Urinary bladder (tissue), 4 donors: ENCODE measurements around the gene PRDM15. TPM values are rescaled to one million over a fixed set of nuclear protein-coding genes. Genes with fewer than 3 reads are reported as not detected.
A peak's percentile ranks its signal among the peaks of the same experiment; 100 is the strongest.

Experiments used
- DNase-seq: peaks from one replicate; pipeline ENCODE4 v3.0.0-alpha.2; 2015; ENCODE audit errors: extremely low spot score
- H3K27ac ChIP-seq: one replicate; pipeline ENCODE4 v1.5.1; 2013; ENCODE audit warnings: low read depth, mild to moderate bottlenecking, moderate library complexity
- H3K36me3 ChIP-seq: one replicate; pipeline ENCODE4 v1.6.1; 2013; ENCODE audit warnings: mild to moderate bottlenecking, moderate library complexity; ENCODE audit not compliant: insufficient read depth
- H3K4me1 ChIP-seq: one replicate; pipeline ENCODE4 v1.6.1; 2013; ENCODE audit warnings: mild to moderate bottlenecking, moderate library complexity; ENCODE audit not compliant: insufficient read depth
- H3K4me3 ChIP-seq: one replicate; pipeline ENCODE4 v1.5.1; 2013; ENCODE audit warnings: low read depth, low read length
- WGBS: extraction: QIAGEN DNeasy Blood & Tissue Kit; methylation state at CpG from one replicate; pipeline ENCODE4 v1.1.7; 2013; 5-methylcytosine and 5-hydroxymethylcytosine counted together
- polyA plus RNA-seq: library from polyadenylated mRNA; stranded (reverse); fragments of 200-250 nt; gene quantifications from one replicate; pipeline ENCODE4 v1.2.3, GENCODE V29; 2013
- small RNA-seq: library from RNA; depleted of rRNA; stranded (forward); fragments of <200 nt; gene quantifications from one replicate; pipeline ENCODE3, GENCODE V24; 2014
- total RNA-seq: library from RNA; depleted of rRNA; stranded (reverse); fragments of >200 nt; gene quantifications from one replicate; pipeline ENCODE4 v1.2.3, GENCODE V29; 2014
- donor health status: healthy with polysubstance abuse.
- donor health status: healthy.

PRDM15 gene
- total and polyA plus RNA-seq, 2 donors: 3.2 to 4.5 TPM

DNA sequence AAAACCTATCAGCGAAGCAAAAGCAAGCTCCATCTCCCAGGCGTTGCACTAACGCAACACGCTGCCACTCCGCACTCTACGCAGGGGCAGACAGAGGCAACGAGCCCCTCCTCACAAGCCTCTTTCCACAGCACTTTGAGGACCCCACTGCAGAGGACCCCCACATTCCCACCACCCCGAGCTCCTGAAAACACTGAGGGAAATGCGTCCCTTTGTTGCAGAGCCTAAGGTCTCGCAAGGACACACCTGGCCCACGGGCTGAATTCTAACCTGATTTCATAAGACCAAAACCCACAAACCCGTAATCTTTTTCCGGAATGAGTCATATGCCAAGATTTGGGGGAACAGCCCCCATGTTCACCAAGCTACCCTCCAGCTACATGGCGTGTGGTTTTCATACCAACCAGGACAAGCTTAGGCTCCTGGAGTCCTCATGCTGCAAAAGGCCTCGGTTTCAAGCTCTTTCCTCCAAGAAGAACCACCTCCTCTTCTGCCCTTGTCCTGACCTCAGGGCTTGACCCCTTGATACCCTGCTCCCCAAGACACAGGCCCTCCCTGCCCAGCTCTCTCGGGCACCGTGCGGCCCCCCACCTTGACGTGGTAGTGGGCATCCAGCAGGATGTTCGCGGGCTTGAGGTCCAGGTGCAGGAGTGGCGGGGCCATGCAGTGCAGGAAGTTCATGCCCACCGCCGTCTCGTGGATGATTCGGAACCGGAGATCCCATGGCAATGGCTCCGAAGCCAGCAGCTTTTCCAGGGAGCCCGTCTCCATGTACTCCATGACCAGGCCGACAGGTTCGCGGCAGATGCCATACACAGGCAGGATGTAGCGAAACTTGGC, 123.0 kb downstream of the PRDM15 start:
- no peak for DNase-seq
- Histone ChIP-seq H3K36me3 (no peaks in the 10 kb centered on the region), H3K4me1 (no peaks in the 10 kb centered on the region), H3K27ac (no peak overlapping the region), H3K4me3 (no peak overlapping the region)
- 95% methylated on average over 33 of the region's 33 CpGs for WGBS

DNA sequence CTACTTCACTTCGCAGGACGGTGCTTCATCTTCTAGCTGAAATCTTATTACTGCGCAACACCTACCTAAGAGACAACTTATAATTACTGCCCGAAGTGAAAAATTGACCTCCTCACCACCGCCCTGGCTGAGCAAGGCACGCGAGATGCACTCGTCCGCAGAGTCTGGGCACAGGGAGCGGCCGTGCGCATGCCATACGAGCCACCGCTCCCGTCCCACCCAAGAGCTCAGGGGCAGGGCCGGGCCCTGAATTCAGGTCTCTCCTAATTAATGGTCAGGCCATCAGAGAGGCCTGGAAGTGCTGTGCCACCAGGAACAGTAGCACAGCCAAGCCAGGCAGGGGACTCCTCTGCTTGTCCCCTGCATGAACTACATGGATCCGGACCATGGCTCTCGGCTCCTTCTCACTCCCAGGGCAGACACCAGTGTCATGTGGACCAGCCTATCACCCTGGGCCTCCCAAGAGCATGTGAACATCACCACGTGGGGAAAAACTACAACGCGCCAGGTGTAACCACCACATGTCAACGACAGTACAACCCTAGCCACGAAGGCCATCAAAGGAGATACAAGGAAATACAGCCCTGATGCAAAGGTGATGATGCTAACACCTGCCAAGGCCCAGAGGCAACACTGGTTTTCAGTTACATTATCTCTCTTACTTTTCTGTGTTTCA, 123.7 kb downstream of the PRDM15 start:
- H3K4me1 ChIP-seq: no peaks in the 10 kb centered on the region
- DNase-seq: no peak
- no peak overlapping the region for H3K27ac ChIP-seq
- 90% methylated on average over 23 of the region's 23 CpGs for WGBS
- H3K36me3 ChIP-seq: no peaks in the 10 kb centered on the region
- no peak overlapping the region for H3K4me3 ChIP-seq

DNA sequence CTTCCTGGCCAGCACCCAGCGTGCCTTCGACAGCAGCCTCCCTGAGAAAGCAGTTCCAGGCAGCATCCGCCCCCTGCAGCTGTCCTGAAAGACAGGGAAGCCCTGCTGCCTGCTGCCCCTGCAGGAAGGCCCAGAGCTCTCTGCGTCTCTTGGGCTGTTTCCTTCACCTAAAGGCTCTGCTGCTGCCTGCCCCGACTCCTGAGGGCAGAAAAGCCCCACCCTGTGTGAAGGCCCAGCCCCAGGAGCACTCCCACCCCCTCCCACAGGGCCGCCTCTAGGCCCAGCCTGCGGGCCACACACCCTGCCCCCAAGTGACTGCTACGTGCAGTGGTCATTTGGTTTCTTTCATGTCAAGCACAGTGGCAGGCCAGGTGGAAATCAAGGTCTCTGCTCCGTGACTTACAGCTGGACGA, 124.7 kb downstream of the PRDM15 start:
- no peaks in the 10 kb centered on the region for H3K36me3 ChIP-seq
- H3K4me1 ChIP-seq: no peaks in the 10 kb centered on the region
- no peak for DNase-seq
- WGBS: 55% methylated on average over 10 of the region's 10 CpGs
- no peak overlapping the region for H3K4me3 ChIP-seq
- H3K27ac ChIP-seq: no peak overlapping the region

DNA sequence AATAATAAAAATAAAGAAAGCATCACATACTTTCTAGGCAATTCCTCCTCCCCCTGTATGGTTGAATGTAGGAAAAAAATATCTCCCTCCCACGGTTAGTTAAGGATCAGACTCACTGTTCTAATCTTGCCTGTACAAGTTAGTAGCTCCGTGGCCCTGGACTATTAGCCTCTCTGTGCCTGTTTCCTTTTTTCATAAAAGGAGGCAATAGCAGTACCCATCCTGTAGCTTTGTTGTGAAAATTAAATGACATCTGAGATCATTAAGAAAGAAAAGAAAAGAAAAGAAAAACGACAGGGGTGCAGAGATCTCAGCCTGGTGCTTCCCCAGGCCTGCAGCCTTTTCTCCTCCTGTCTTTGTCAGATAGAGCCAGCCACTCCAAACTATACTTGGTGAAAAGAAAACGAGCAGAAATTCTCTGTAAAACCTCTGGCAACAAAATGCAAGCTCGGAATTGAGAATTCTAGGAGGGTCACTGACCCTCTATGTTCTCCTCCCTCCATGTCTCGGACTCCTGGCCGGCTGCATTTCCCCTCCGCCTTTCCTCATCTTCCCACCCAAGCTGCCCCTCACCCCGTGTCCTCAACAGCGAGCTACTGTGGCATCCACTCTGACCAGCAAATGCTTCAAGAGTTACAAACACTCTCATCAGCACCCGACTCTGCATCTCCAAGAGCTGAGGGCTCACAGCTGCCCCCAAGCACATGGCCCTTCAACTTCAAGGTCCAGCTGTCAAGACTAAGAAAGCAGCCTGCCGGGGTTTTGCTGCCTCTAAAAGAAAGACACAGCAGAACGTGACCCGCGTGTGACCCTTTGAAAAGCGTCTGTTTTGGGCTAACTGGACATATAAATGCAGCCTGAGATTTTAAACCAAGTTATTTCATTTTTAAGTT, 125.9 kb downstream of the PRDM15 start:
- Histone ChIP-seq H3K27ac (no peak overlapping the region), H3K4me3 (no peak overlapping the region), H3K4me1 (no peaks in the 10 kb centered on the region), H3K36me3 (no peaks in the 10 kb centered on the region)
- WGBS: 69% methylated on average over 16 of the region's 16 CpGs
- no peak for DNase-seq

DNA sequence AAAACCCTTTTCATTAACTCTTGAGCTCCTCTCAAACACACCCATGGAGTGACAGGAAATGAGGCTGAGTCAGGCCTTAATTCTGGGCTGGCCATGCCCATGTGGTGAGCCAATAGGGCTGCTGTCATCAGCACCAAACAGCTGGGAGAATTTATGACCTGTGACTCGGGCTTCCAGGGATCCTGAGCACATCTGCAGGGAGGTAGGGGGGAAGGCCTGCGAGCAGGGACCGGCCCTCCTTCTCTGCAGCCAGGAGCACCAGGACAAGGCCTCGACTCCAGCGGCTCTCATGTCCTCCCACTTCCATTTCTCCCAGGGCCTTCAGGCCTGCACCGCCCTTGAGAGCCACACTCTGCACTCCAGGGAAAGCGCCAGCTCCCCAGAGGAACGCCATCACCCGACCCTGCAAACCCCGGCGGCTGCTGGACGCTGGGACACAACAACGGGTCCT, 126.9 kb downstream of the PRDM15 start:
- DNase-seq: no peak
- Histone ChIP-seq H3K27ac (no peak overlapping the region), H3K4me1 (no peaks in the 10 kb centered on the region), H3K36me3 (no peaks in the 10 kb centered on the region), H3K4me3 (no peak overlapping the region)
- 62% methylated on average over 13 of the region's 13 CpGs for WGBS

DNA sequence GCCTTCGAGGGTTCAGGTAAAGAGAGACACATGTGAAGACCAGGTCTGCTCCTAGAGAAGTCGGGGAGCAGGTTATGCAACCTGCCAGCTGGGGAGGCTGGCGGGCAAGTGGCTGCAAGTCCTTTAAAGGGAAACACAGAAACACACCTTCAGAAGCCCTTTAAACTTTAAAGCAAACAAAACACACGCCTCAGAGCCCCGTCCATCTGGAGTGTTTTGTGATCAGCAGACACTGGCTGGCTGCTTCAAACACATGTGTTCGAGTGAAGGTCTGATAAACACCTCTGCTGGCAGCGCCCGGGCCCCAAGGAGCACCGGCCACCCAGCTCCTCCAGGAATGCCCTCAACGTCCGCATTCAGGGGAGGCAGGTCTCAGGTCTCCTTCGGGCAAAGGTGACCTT, 127.5 kb downstream of the PRDM15 start:
- Histone ChIP-seq H3K4me3 (no peak overlapping the region), H3K4me1 (no peaks in the 10 kb centered on the region), H3K27ac (peak overlapping the region; percentile 3), H3K36me3 (no peaks in the 10 kb centered on the region)
- 41% methylated on average over 12 of the region's 12 CpGs for WGBS
- peak; percentile 86 for DNase-seq

DNA sequence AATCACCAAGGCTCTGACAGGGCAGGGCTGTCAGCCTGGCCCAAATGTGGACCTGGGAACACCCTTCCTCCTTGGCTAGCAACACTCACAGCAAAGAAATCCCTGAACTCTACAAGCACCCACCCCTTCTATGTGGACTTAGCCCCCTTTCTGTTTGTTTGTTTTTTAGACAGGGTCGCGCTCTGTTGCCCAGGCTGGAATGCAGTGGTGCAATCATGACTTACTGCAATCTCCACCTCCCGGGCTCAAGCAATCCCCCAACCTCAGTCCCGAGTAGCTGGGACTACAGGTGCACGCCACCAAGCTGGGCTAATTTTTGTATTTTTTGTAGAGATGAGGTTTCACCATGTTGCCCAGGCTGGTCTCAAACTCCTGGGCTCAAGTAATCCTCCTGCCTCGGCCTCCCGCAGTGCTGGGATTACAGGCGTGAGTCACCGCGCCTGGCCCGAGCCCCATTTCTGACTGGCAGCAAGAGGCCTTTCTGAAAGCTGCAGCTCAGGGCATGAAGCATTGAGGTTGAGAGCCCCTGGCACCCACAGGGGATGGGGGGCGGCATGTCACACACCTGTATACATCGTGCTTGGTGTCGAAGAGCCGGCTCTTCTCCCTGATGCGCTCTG, 128.5 kb downstream of the PRDM15 start:
- Histone ChIP-seq H3K27ac (no peak overlapping the region), H3K36me3 (no peaks in the 10 kb centered on the region), H3K4me3 (no peak overlapping the region), H3K4me1 (no peaks in the 10 kb centered on the region)
- WGBS: 80% methylated on average over 16 of the region's 16 CpGs
- no peak for DNase-seq

DNA sequence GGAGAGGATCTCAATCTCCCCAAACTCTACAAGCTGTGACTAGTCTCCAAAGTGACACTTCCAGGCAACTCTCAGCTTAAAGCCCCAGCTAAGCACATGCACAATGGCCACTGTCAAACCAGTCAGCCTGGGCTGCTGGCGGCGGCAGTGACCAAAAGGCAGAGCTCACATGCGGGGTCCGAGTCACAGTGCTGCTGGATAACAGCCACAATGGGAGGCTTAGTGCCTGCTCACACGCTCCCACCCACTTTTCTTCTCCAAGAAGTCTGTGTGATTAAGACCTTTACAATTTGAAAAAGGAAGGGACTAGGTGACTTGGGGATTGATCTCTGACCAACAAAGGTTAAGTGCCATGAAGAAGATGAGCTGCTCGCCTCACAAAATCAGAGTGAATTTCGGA, 129.1 kb downstream of the PRDM15 start:
- no peak for DNase-seq
- H3K4me1 ChIP-seq: no peaks in the 10 kb centered on the region

DNA sequence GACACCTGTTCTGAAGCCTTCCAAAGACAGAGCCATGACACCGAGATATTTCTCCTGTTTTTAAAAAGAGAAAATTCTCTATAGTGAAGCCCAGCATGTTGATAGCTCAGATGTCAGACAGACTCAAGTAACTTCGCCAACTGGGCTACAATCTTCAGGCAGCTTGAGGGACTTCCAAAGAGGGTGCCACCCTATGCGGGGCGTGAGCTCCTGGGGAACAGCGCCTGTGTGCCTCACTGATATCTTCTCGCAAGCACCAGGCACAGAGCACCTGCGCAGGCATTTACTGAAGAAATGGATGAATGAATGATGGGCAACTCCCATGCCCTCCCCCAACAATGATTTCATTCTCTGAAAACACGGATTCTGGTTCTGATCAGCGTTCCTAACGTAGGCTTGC, 129.9 kb downstream of the PRDM15 start:
- DNase-seq: no peak
- no peaks in the 10 kb centered on the region for H3K36me3 ChIP-seq

More for the DNA sequence above, 129.1 kb downstream of the PRDM15 start:
- WGBS: 58% methylated on average over 7 of the region's 7 CpGs
- Histone ChIP-seq H3K27ac (no peak overlapping the region), H3K36me3 (no peaks in the 10 kb centered on the region), H3K4me3 (no peak overlapping the region)

More for the DNA sequence above, 129.9 kb downstream of the PRDM15 start:
- 92% methylated on average over 10 of the region's 10 CpGs for WGBS
- Histone ChIP-seq H3K4me3 (no peak overlapping the region), H3K27ac (no peak overlapping the region), H3K4me1 (no peaks in the 10 kb centered on the region)

Small RNA genes within 50 kb of the gene (small RNA-seq; reads per million reads assigned to genes)
- not detected for gene RF00334

Other genes starting within 250 kb of the PRDM15 start
- gene RIPK4, start 112.3 kb downstream of the PRDM15 start, total RNA-seq: 8.8 TPM
- 2.7 TPM for gene RIPK4, start 112.3 kb downstream of the PRDM15 start, polyA plus RNA-seq
- 24.3 TPM for gene C2CD2, start 74.7 kb upstream of the PRDM15 start, total RNA-seq
- gene C2CD2, start 74.7 kb upstream of the PRDM15 start, polyA plus RNA-seq: 13.0 TPM
- gene ZBTB21, start 131.0 kb upstream of the PRDM15 start, total RNA-seq: 12.6 TPM
- 5.2 TPM for gene ZBTB21, start 131.0 kb upstream of the PRDM15 start, polyA plus RNA-seq
- not detected for gene UMODL1, start 192.0 kb upstream of the PRDM15 start, total RNA-seq
- not detected for gene UMODL1, start 192.0 kb upstream of the PRDM15 start, polyA plus RNA-seq